Suprapubic skin (tissue), 4 donors: ENCODE data around the gene ERBB4. TPM values are rescaled to one million over a fixed set of nuclear protein-coding genes. Genes with fewer than 3 reads are reported as not detected.

Experiments
- DNase-seq, 2 donors: peaks; one replicate each; pipeline ENCODE4 v3.0.0-alpha.2; 2019; ENCODE audit warnings: low spot score in 2 of 2
- H3K27ac ChIP-seq: fragments of 200-600 bp; sonication (generic); one replicate; pipeline ENCODE4 v1.5.1; 2019
- H3K27me3 ChIP-seq: fragments of 200-600 bp; sonication (generic); one replicate; pipeline ENCODE4 v1.5.1; 2019
- H3K36me3 ChIP-seq: fragments of 200-600 bp; sonication (generic); one replicate; pipeline ENCODE4 v1.5.1; 2019
- H3K4me1 ChIP-seq: fragments of 200-600 bp; sonication (generic); one replicate; pipeline ENCODE4 v1.5.1; 2019
- H3K4me3 ChIP-seq: fragments of 200-600 bp; sonication (generic); one replicate; pipeline ENCODE4 v1.5.1; 2019; ENCODE audit warnings: mild to moderate bottlenecking
- H3K9me3 ChIP-seq: fragments of 200-600 bp; sonication (generic); one replicate; pipeline ENCODE4 v1.5.1; 2019
- CTCF ChIP-seq, 2 donors: fragments of 200-600 bp in 1 of 2; fragments of 450-650 bp in 1 of 2; sonication (generic) in 1 of 2; IDR thresholded peaks; one replicate each; pipeline ENCODE4 v1.5.1; 2016 to 2019; ENCODE audit warnings: antibody characterized with exemption in 2 of 2, mild to moderate bottlenecking in 1 of 2, moderate library complexity in 1 of 2
- EP300 ChIP-seq: sonication (generic); formaldehyde crosslinking; IDR thresholded peaks from one replicate; pipeline ENCODE4 v1.6.1; 2017; ENCODE audit warnings: antibody characterized with exemption
- POLR2A ChIP-seq, 2 donors: fragments of 450-650 bp; IDR thresholded peaks; one replicate each; pipeline ENCODE4 v1.6.1; 2017; ENCODE audit warnings: antibody characterized with exemption in 2 of 2, mild to moderate bottlenecking in 2 of 2, moderate library complexity in 2 of 2
- POLR2AphosphoS5 ChIP-seq, 3 donors: sonication (generic); formaldehyde crosslinking; IDR thresholded peaks; one replicate each; pipeline ENCODE4 v1.6.1; 2017; ENCODE audit warnings: antibody characterized with exemption in 3 of 3
- WGBS: methylation state at CpG from one replicate; pipeline ENCODE4 v1.1.5; 2018; 5-methylcytosine and 5-hydroxymethylcytosine counted together
- total RNA-seq, 4 donors: library from RNA; depleted of rRNA; stranded (reverse); fragments of >200 nt; gene quantifications; one replicate each; pipeline ENCODE4 v1.1.0, GENCODE V29; 2016

ERBB4 gene
- total RNA-seq, 4 donors from 2014 or later: 0.95 to 6.4 (median 1.5) TPM

- no peak for DNase-seq
- Histone ChIP-seq H3K27me3 (no peaks in the 10 kb centered on the region), H3K4me1 (no peaks in the 10 kb centered on the region), H3K27ac (no peak overlapping the region), H3K9me3 (no peaks in the 10 kb centered on the region), H3K36me3 (no peaks in the 10 kb centered on the region), H3K4me3 (no peak overlapping the region)
- TF ChIP-seq CTCF (IDR thresholded peaks at IDR 0.05): no peak
- TF ChIP-seq POLR2AphosphoS5 (IDR thresholded peaks at IDR 0.05): no peak
- no peak for TF ChIP-seq POLR2A (IDR thresholded peaks at IDR 0.05)
- no peak for TF ChIP-seq EP300
- 77% methylated on average over 7 of the region's 7 CpGs for WGBS
Measured at GRCh38 chr2:211823886-211824479, 714.6 kb downstream of the ERBB4 start.

GRCh38 chr2:211822686-211823335 is 715.8 kb downstream of the ERBB4 start:
- no peak for DNase-seq
- H3K27ac ChIP-seq: no peak overlapping the region
- 81% methylated on average over 3 of the region's 3 CpGs for WGBS
- no peaks in the 10 kb centered on the region for H3K27me3 ChIP-seq
- H3K36me3 ChIP-seq: no peaks in the 10 kb centered on the region
- no peaks in the 10 kb centered on the region for H3K9me3 ChIP-seq
- H3K4me3 ChIP-seq: no peak overlapping the region
- no peaks in the 10 kb centered on the region for H3K4me1 ChIP-seq
- TF ChIP-seq POLR2AphosphoS5 (IDR thresholded peaks at IDR 0.05): no peak
- TF ChIP-seq POLR2A (IDR thresholded peaks at IDR 0.05): no peak
- no peak for TF ChIP-seq EP300
- no peak for TF ChIP-seq CTCF (IDR thresholded peaks at IDR 0.05)

- no peak for DNase-seq
- no peaks in the 10 kb centered on the region for H3K27me3 ChIP-seq
- H3K36me3 ChIP-seq: no peaks in the 10 kb centered on the region
- 44% methylated on average over 1 of the region's 1 CpG for WGBS
- no peaks in the 10 kb centered on the region for H3K9me3 ChIP-seq
- no peaks in the 10 kb centered on the region for H3K4me1 ChIP-seq
- H3K4me3 ChIP-seq: no peak overlapping the region
- H3K27ac ChIP-seq: no peak overlapping the region
- no peak for TF ChIP-seq POLR2A (IDR thresholded peaks at IDR 0.05)
- TF ChIP-seq CTCF (IDR thresholded peaks at IDR 0.05): no peak
- no peak for TF ChIP-seq EP300
- TF ChIP-seq POLR2AphosphoS5 (IDR thresholded peaks at IDR 0.05): no peak
Measured at GRCh38 chr2:211816754-211817153, 721.8 kb downstream of the ERBB4 start.

- WGBS: 67% methylated on average over 2 of the region's 4 CpGs
- Histone ChIP-seq H3K4me3 (no peak overlapping the region), H3K27ac (no peak overlapping the region), H3K4me1 (no peaks in the 10 kb centered on the region), H3K9me3 (no peaks in the 10 kb centered on the region), H3K36me3 (no peaks in the 10 kb centered on the region), H3K27me3 (no peaks in the 10 kb centered on the region)
- TF ChIP-seq EP300 (no peak), POLR2AphosphoS5 (IDR thresholded peaks at IDR 0.05) (no peak), POLR2A (IDR thresholded peaks at IDR 0.05) (no peak)
- DNase-seq: no peak
Measured at GRCh38 chr2:211812587-211812986, 726.0 kb downstream of the ERBB4 start.

- Histone ChIP-seq H3K9me3 (no peaks in the 10 kb centered on the region), H3K4me3 (no peak overlapping the region), H3K4me1 (no peaks in the 10 kb centered on the region), H3K27ac (no peak overlapping the region), H3K27me3 (no peaks in the 10 kb centered on the region), H3K36me3 (no peaks in the 10 kb centered on the region)
- DNase-seq: no peak
- WGBS: 41% methylated on average over 4 of the region's 4 CpGs
- TF ChIP-seq CTCF (IDR thresholded peaks at IDR 0.05): no peak
- TF ChIP-seq POLR2AphosphoS5 (IDR thresholded peaks at IDR 0.05): no peak
- no peak for TF ChIP-seq POLR2A (IDR thresholded peaks at IDR 0.05)
- no peak for TF ChIP-seq EP300
Measured at GRCh38 chr2:211802666-211803065, 735.9 kb downstream of the ERBB4 start.
